ENCODE results near the gene GABRA5. TPM values are rescaled to one million over a fixed set of nuclear protein-coding genes. Genes with fewer than 3 reads are reported as not detected.

The GABRA5 gene
- total RNA-seq, 1 donor from 2014 or later = 1.1 TPM

DNA sequence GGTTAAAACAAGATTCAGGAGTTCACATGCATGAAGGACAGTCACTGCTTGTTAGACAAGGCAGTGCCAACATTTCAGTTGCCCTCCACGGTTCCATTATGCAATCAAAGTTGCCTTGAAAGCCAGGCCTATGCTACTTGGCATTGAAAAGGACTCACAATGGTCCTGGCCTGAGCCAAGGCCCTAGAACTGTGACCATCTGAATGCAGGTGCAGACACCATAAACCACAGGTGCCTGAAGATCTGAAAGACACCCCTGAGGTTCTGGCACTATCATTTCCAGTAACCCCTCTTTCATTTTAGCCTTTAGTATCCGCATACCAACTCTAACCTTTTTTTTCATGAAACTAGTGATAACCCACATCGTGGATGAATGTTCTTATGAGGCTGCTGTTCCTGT lies 2.8 kb downstream of the GABRA5 start:
- no peak for DNase-seq
- TF ChIP-seq, protein P1, sequence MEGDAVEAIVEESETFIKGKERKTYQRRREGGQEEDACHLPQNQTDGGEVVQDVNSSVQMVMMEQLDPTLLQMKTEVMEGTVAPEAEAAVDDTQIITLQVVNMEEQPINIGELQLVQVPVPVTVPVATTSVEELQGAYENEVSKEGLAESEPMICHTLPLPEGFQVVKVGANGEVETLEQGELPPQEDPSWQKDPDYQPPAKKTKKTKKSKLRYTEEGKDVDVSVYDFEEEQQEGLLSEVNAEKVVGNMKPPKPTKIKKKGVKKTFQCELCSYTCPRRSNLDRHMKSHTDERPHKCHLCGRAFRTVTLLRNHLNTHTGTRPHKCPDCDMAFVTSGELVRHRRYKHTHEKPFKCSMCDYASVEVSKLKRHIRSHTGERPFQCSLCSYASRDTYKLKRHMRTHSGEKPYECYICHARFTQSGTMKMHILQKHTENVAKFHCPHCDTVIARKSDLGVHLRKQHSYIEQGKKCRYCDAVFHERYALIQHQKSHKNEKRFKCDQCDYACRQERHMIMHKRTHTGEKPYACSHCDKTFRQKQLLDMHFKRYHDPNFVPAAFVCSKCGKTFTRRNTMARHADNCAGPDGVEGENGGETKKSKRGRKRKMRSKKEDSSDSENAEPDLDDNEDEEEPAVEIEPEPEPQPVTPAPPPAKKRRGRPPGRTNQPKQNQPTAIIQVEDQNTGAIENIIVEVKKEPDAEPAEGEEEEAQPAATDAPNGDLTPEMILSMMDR (IDR thresholded peaks at IDR 0.05; ENCODE audit: partially characterized antibody, unreplicated experiment) = no peak
- Mint-ChIP-seq H3K9me3 (ENCODE audit: unreplicated experiment) (no peaks in the 10 kb centered on the region), H3K36me3 (ENCODE audit: unreplicated experiment) (no peaks in the 10 kb centered on the region), H3K27me3 (ENCODE audit: unreplicated experiment) (no peaks in the 10 kb centered on the region), H3K4me3 (ENCODE audit: unreplicated experiment) (no peak overlapping the region), H3K27ac (ENCODE audit: unreplicated experiment) (no peak overlapping the region), H3K4me1 (ENCODE audit: low read depth, unreplicated experiment) (peaks cover 6% of the 10 kb centered on the region)

DNA sequence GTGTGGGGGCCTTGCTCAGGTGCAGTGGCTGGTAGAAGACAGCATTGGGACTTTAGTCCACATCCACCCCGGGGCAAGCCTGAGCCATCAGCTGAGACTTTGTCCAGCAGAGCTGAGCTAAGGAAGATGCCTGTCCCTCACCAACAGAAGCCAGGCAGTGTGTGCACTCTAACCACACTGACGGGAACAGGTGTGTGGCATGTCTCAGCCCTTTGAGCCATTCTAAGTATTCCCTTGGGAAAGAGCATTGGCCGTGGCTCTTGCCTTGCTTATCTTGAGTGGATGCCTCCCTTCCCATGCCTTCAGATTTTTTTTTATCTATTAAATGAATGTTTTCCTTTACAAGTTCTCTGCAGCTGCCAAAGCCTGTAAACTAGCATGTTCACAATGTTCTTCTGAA lies 3.5 kb downstream of the GABRA5 start:
- no peaks in the 10 kb centered on the region for H3K9me3 Mint-ChIP-seq (ENCODE audit: unreplicated experiment)
- H3K27me3 Mint-ChIP-seq (ENCODE audit: unreplicated experiment) = no peaks in the 10 kb centered on the region
- no peak overlapping the region for H3K4me3 Mint-ChIP-seq (ENCODE audit: unreplicated experiment)
- no peak overlapping the region for H3K27ac Mint-ChIP-seq (ENCODE audit: unreplicated experiment)
- TF ChIP-seq, protein P1 (IDR thresholded peaks at IDR 0.05; ENCODE audit: partially characterized antibody, unreplicated experiment) = no peak
- H3K36me3 Mint-ChIP-seq (ENCODE audit: unreplicated experiment) = no peaks in the 10 kb centered on the region
- no peak for DNase-seq
- peaks cover 3% of the 10 kb centered on the region for H3K4me1 Mint-ChIP-seq (ENCODE audit: low read depth, unreplicated experiment)

DNA sequence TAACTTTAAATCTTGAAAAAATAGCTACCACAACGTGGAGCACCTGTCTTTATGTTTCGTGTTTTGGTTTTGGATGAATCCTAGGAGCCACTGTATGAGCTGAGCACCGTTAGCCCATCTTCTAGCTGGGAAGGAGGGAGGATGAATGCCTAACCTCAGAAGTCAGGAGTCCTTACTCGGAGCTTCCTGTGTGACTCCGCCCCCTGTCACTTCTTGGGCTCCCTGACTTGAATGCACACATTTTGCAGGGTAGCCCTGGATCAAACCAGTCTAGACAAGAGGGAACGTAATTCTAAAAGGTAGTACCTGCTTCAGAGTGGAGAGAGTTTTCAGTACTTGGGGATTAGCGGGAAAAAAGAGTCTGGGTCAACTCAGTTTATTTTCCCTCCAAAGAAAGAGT lies 5.3 kb downstream of the GABRA5 start:
- no peak for DNase-seq
- TF ChIP-seq, protein P1 (IDR thresholded peaks at IDR 0.05; ENCODE audit: partially characterized antibody, unreplicated experiment) = no peak
- Mint-ChIP-seq H3K4me1 (ENCODE audit: low read depth, unreplicated experiment) (peaks cover 3% of the 10 kb centered on the region), H3K36me3 (ENCODE audit: unreplicated experiment) (no peaks in the 10 kb centered on the region), H3K9me3 (ENCODE audit: unreplicated experiment) (no peaks in the 10 kb centered on the region), H3K27me3 (ENCODE audit: unreplicated experiment) (no peaks in the 10 kb centered on the region), H3K4me3 (ENCODE audit: unreplicated experiment) (no peak overlapping the region), H3K27ac (ENCODE audit: unreplicated experiment) (no peak overlapping the region)

- no peaks in the 10 kb centered on the region for H3K9me3 Mint-ChIP-seq (ENCODE audit: unreplicated experiment)
- H3K27me3 Mint-ChIP-seq (ENCODE audit: unreplicated experiment) = no peaks in the 10 kb centered on the region
- no peak overlapping the region for H3K27ac Mint-ChIP-seq (ENCODE audit: unreplicated experiment)
- TF ChIP-seq, protein P1 (IDR thresholded peaks at IDR 0.05; ENCODE audit: partially characterized antibody, unreplicated experiment) = no peak
- peaks cover 3% of the 10 kb centered on the region for H3K4me1 Mint-ChIP-seq (ENCODE audit: low read depth, unreplicated experiment)
- no peaks in the 10 kb centered on the region for H3K36me3 Mint-ChIP-seq (ENCODE audit: unreplicated experiment)
- DNase-seq = no peak
- no peak overlapping the region for H3K4me3 Mint-ChIP-seq (ENCODE audit: unreplicated experiment)
Measured at GRCh38 chr15:26873846-26874245, 7.0 kb downstream of the GABRA5 start.

- DNase-seq = no peak
- no peak overlapping the region for H3K27ac Mint-ChIP-seq (ENCODE audit: unreplicated experiment)
- peaks cover 3% of the 10 kb centered on the region for H3K4me1 Mint-ChIP-seq (ENCODE audit: low read depth, unreplicated experiment)
- H3K4me3 Mint-ChIP-seq (ENCODE audit: unreplicated experiment) = no peak overlapping the region
- TF ChIP-seq, protein P1 (IDR thresholded peaks at IDR 0.05; ENCODE audit: partially characterized antibody, unreplicated experiment) = no peak
- no peaks in the 10 kb centered on the region for H3K9me3 Mint-ChIP-seq (ENCODE audit: unreplicated experiment)
- H3K36me3 Mint-ChIP-seq (ENCODE audit: unreplicated experiment) = no peaks in the 10 kb centered on the region
- no peaks in the 10 kb centered on the region for H3K27me3 Mint-ChIP-seq (ENCODE audit: unreplicated experiment)
Measured at GRCh38 chr15:26874774-26875475, 8.1 kb downstream of the GABRA5 start.

All from glutamatergic neuron (in vitro differentiated cells).